Lower leg skin (tissue), 3 donors: Measurements from ENCODE around the gene FRAS1.

ENCODE experiments used
- CTCF ChIP-seq, 3 donors: fragments of 450-650 bp; IDR thresholded peaks; one replicate each; pipeline ENCODE4 v1.5.1; 2016; ENCODE audit warnings: antibody characterized with exemption in 3 of 3, mild to moderate bottlenecking in 3 of 3, moderate library complexity in 2 of 3
- POLR2A ChIP-seq, 2 donors: fragments of 450-650 bp; IDR thresholded peaks; one replicate each; pipeline ENCODE4 v1.6.1; 2016 to 2017; ENCODE audit warnings: antibody characterized with exemption in 2 of 2, mild to moderate bottlenecking in 1 of 2, moderate library complexity in 1 of 2

- TF ChIP-seq CTCF (IDR thresholded peaks at IDR 0.05): no peak
- TF ChIP-seq POLR2A (IDR thresholded peaks at IDR 0.05): no peak
Observed at GRCh38 chr4:78032929-78033328, 24.2 kb upstream of the FRAS1 start.
